Kidney glomerular epithelial cell (primary cell): ENCODE measurements around the gene UBR3.
"Not testable (repeated sequence)": the region's sequence is repeated elsewhere in the genome, so short reads cannot be mapped to it uniquely, and the experiment has no call there.

Experiments used
- DNase-seq: peaks from one replicate; lab custom pipeline; 2025; lab: John Stamatoyannopoulos, UW

Gene UBR3

GRCh38 chr2:169946092-169946491 is 118.8 kb downstream of the UBR3 start:
- DNase-seq: no peak

- DNase-seq: no peak
Measured at GRCh38 chr2:169946546-169946945, 119.3 kb downstream of the UBR3 start.

DNA sequence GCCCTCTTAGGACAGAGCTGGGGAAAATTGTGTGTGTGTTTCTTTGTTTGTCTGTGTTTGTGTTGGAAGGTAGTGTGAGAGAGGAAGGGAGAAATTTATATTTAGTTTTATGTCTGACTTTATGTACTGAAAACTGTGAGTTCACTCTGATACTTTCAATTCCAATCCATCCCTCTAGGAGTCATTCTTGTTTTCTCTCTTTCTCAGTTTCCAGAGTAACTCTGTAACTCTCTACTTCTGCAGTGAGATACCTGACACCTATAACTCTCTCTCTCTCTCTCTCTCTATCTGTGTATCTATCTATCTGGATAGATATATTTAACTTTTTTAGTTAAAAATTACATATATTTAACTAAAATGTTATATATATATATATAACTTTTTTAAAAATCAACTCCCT is 128.7 kb downstream of the UBR3 start:
- no peak for DNase-seq

DNA sequence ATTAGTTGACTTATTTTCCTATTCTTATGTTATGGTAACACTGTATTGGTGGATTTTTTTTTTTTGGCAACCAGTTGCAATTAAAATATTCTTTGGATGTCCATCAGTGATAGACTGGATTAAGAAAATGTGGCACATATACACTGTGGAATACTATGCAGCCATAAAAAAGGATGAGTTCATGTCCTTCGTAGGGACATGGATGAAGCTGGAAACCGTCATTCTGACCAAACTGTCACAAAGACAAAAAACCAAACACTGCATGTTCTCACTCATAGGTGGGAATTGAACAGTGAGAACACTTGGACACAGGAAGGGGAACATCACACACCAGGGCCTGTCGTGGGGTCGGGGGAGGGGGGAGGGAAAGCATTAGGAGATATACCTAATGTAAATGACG is 130.0 kb downstream of the UBR3 start:
- not testable (repeated sequence) for DNase-seq

GRCh38 chr2:169961911-169962310 is 134.7 kb downstream of the UBR3 start:
- DNase-seq: no peak

DNA sequence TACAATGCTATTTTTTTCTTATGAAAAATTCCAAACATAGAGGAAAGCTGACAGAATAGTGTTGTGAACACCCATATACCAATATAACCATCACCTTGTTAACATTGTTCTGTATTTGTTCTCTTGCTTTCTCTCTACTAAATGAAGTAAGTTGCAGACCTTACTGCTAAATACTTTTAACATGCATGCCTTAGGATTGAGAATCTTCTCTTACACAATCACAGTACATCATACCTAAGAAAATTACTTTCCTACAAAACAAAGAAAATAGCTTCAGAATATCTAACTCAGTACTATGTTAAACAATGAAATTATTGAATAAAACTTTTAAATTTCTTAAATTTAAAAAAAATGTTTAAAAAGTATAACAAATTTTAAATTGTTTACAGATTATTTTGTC is 136.5 kb downstream of the UBR3 start:
- DNase-seq: no peak

DNA sequence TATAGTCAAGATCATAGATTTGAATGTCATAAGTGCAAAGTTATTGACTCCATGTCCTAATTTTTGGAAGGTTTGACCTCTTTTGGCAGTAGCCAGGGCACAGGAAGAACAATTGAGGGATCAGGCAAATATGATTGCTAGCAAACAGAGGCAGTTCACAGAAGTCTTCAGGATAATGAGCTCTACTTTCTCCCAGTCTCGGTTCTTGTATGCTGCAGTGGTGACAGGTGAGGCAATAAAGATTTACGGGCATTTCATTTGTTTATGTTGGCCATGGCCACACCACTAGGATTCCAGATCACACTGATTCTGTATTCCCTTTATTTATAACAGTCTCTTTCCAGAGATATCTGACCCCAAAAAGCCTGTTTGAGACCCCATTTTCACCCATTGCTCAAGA is 137.5 kb downstream of the UBR3 start:
- no peak for DNase-seq

- no peak for DNase-seq
Measured at GRCh38 chr2:169965495-169965894, 138.2 kb downstream of the UBR3 start.

- DNase-seq: no peak
Measured at GRCh38 chr2:169966454-169966853, 139.2 kb downstream of the UBR3 start.

- DNase-seq: no peak
Measured at GRCh38 chr2:169968743-169969142, 141.5 kb downstream of the UBR3 start.

DNA sequence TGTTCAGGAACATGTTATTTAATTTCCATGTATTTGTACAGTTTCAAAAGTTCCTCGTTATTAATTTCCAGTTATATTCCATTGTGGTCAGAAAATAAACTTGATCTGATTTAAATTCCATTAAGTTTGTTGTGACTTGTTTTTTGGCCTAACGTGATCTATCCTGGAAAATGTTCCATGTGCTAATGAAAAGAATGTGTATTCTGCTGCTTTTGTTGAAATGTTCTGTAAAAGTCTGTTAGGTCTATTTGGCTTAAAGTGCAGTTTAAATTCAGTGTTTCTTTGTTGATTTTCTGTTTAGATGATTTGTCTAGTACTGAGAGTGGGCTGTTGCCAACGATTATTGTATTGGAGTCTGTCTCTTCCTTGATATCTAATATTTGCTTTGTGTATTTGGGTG is 148.0 kb downstream of the UBR3 start:
- DNase-seq: no peak

GRCh38 chr2:169976335-169976851 is 149.1 kb downstream of the UBR3 start:
- DNase-seq: no peak

DNA sequence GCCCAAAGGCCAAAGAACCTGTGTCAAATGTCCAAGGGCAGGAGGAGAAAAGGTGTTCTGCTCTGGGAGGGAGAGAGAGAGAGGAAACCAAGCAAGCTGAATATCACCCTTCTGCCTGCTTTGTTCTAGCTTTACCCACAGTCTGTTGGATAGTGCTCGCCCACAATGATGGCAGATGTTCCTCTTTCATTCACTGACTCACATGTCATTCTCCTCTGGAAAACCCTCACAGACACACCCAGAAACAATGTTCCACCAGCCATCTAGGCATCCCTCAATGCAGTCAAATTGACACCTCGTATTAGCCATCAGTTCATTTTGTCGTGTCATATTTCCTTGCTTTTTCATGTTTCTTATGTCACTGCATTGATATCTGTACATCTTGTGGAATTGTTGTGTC is 150.3 kb downstream of the UBR3 start:
- no peak for DNase-seq

- no peak for DNase-seq
Measured at GRCh38 chr2:169978402-169979017, 151.3 kb downstream of the UBR3 start.

DNA sequence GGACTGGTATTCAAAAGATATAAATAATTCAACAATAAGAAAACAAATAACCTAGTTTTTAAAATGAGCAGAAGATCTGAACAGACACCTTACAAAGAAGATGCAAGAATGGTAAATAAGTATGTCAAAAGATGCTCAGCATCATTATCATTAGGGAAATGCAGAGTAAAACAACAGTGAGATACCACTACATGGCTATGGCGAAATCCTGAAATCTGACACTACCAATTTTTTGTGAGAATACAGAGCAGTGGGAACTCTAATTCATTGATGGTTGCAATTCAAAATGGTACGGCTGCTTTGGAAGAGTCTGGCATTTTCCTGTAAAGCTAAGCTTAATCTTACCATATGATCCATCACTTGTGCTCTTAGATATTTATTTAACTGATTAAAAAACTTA is 151.8 kb downstream of the UBR3 start:
- DNase-seq: no peak

DNA sequence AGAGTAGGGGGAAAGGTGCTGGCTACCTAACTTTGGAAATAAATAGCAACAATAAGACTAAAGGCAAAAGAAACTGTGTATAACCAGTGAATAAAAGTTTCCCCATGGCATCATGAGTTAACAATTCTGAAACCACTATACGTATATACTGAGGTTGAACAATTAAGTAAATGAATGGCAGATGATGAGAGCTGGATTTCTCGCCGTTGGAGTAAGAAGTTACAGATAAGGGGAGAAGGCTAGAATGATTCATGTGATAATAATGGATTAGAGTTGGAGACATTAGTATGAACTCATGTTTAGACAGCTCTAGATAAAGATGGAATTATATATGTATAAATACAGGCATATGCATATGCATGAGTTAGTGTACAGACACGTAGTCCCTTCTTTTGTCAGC is 152.7 kb downstream of the UBR3 start:
- DNase-seq: no peak

DNA sequence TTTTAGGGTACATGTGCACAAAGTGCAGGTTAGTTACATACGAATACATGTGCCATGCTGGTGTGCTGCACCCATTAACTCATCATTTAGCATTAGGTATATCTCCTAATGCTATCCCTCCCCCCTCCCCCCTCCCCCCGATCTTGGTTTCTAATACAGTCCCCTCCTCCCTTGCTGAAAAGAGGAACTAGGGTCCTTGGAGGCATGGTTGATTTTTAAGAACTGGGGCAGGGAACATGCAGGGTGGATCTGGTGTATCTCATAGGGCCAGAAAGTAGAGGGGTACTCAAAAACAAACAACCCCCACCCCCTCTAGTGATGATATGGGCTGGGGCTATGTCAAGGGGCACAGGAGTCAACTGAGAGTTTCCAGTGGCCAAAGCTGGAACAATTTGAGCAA is 153.4 kb downstream of the UBR3 start:
- DNase-seq: no peak

DNA sequence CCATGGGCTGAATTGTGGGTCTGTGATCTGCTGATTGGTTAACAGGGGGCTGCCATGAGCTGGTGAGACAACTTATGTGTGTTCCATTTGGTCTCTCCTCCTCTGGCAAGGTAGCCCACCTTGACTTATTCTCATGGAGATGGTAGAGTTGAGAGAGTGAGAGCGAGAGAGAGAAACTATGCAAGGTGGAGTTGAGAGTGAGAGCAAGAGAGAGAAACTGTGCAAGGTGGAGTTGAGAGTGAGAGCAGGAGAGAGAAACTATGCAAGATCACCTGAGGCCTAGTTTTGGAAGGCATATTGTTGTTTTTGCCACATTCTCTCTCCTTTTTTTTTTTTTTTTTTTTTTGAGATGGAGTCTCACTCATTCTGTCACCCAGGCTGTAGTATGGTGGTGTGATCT is 155.7 kb downstream of the UBR3 start:
- no peak for DNase-seq

DNA sequence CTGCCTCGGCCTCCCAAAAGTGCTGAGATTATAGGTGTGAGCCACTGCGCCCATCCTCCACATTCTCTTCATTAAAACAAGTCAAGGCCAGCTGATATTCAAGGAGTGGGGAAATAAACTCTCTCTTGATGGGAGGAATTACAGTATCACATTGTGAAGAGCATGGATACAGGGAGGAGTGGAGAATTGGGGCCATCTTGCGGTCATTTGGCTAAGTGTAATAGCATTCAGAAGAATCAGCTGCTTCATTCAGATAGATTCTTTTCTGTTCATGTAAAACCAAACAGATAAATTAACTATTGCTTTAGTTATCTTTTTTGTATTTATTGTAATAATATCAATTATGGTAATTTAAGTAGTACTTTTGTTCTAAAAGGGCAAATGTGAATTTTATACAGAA is 156.3 kb downstream of the UBR3 start:
- no peak for DNase-seq

GRCh38 chr2:169984145-169984544 is 156.9 kb downstream of the UBR3 start:
- DNase-seq: no peak

- DNase-seq: no peak
Measured at GRCh38 chr2:169994752-169995151, 167.5 kb downstream of the UBR3 start.

DNA sequence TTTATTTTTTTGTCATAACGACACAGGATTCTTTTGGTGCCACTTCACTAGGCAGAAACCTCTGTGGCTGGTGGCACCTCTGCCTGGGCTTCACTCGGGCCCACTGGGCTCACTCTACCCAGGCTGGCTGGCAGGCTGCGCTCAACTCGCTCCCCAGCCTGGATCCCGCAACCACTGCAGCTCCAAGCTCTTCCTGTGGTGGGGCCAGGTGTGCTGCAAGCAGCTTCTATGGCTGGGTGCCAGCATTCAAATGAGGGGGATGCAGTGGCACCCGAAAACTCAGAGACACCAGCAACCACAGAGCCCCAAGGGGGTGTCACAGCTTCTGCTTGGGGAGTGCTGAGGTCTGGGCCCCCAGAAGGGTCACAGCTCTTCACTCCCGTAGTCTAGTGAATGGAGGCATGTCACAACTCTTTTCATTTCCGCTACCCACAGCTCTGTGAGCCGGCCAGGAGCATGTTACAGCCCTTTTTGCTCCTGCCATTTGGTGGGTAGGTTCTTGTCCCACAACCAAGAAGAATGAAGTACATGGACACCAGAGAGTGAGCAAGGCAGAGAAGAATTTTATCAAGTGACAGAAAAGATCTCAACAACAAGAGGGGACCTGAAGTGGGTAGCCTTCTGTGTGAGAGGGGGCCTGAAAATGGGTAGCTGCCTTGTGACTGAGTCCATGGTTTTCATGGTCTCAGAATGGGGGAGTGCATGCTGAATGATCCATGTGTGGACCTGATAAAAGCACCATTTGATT is 170.1 kb downstream of the UBR3 start:
- no peak for DNase-seq

GRCh38 chr2:169999054-169999453 is 171.8 kb downstream of the UBR3 start:
- DNase-seq: no peak

- DNase-seq: no peak
Measured at GRCh38 chr2:170002096-170002495, 174.8 kb downstream of the UBR3 start.
